IPS DF 19.7 (cell line): ENCODE results near the gene TRIM46.
"Not testable (repeated sequence)": the region's sequence is repeated elsewhere in the genome, so short reads cannot be mapped to it uniquely, and the experiment has no call there.

Experiments
- DNase-seq: peaks from one replicate; pipeline ENCODE4 v3.0.0-alpha.2; 2013; ENCODE audit warnings: low read depth, low spot score

The TRIM46 gene

DNA sequence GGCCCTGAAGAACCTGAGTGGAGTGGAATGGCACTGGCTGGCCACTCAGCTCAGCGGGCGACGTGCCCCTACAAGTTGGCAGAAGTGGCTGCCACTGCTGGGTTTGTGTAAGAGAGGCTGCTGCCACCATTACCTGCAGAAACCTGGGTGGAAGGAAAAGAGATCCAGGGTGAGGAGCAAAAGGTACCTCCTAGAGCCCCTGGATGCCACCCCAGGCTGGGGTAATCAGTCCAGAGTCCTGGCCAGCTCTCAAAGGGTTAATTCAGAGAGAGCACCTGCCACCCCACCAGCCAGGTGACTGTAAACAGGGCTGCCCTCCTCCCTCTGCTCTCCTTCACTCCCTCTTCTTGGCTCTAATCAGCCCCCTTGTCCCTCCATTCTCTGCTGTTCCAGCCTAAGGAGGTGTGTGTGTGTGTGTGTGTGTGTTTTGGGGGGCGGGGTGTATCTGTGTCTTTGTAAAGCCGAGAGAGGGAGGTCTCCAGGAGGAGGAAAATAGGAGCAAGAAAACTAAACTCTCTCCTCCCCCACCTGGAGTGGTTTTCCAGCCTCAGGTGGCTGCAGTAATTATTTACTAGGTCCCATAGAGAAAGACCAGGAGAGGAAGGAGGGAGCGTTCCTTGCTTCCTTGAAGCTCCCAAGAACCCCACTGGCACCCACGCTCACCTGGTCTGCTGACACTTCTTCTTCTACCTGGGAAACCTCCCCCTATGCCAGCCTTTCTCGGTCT is 12.6 kb downstream of the TRIM46 start:
- DNase-seq = no peak

DNA sequence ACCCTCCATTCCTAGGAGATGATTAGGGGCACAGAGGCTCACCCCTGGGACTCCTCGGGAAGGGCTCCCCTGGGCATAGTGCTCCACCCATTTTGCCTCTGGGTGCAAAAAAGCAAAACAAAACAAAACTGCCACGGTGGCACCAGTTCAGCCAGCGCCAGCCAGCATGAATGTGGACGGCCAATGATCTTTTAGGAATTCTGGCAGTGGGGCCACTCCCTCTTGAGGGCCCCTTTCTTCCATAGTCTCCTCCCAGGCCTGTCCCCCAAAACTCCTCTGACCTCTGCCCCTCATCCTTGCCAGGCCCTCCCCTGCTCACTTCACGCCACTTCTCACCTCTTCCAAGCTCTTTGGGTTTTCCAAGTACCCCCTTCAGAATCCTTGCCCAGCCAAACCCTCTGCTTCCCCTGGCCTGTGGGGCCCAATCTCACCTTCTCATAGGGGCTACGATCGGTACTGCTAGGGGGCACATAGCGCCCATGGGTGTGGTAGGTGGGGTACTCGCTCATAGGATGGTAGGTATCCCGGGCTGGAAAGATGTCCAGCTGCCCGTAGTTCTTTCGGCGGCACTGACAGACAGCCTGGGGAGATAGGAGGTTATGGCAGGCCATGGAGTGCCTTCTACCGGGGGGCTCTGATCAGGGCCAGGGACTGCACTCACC is 13.3 kb downstream of the TRIM46 start:
- no peak for DNase-seq

DNA sequence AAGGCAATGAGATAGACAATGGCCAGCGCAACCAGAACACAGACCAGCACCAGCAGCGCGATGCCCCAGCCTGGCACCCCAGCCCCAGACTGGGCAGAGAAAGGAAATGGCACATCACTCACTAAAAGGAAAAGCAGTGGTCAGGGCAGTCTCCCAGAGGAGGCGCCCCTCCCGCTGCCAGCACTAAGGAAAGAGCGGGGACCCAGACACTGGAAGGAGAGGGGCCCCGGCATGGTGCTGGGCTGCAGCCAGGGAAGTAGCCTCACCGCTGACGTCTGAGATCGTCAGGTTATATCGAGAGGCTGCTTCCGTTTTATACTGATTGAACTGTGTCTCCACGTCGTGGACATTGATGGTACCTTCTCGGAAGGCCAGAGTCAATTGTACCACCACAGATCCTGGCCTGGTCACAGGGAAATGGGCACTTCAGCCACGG is 13.8 kb downstream of the TRIM46 start:
- DNase-seq = no peak

- DNase-seq = no peak
These were observed 14.6 kb downstream of the TRIM46 start for GRCh38 chr1:155188268-155188667.

DNA sequence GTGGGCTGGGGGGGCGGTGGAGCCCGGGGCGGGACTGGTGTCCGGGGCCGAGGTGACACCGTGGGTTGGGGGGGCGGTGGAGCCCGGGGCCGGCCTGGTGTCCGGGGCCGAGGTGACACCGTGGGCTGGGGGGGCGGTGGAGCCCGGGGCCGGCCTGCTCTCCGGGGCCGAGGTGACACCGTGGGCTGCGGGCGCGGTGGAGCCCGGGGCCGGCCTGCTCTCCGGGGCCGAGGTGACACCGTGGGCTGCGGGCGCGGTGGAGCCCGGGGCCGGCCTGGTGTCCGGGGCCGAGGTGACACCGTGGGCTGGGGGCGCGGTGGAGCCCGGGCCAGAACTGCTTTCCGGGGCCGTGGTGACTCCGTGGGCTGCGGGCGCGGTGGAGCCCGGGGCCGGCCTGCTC is 16.3 kb downstream of the TRIM46 start:
- DNase-seq = not testable (repeated sequence)

- DNase-seq = no peak
These were observed 18.3 kb downstream of the TRIM46 start for GRCh38 chr1:155191904-155192303.

DNA sequence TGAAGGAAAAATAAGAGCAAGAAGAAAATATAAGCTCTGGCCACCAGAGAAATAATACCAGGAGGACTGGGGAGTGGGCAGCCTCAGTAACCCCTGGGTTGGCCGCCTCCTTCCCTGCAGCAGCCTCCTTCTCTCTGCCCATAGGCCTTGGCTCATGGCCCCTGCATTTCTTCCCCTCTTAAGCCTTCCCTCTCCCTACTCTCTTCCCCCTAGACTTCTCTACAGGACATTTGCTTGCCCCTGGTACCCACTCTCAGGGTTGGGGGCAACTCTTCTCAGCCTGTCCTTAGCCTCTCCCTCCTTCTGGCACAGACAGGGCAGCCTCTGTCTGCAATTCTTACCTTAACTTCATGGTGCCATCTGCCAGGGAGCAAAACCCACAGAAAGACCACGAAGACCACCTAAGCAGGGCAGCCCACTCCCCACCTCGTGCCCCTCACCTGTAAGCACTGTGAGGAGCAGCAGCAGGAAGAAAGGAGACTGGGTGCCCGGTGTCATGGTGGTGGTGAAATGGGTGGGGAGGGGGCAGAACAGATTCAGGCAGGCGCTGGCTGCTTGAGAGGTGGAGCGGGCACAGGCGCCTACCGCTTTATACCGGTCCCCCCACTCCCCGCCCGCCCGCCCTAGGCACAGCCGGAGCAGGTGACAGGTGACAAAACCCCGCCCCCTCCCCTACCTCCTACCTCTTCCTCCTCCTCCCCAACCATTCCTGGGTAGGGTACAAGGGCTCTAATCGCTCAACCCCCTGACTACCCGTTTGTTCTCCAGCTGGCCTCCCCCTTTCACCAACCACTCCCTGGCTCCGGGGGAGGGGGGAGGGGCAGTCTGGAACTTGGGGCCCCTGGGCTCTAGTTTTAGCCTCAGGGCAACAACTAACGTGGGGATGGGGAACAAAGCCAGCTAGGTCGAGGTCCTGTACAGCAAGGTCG is 19.0 kb downstream of the TRIM46 start:
- no peak for DNase-seq

DNA sequence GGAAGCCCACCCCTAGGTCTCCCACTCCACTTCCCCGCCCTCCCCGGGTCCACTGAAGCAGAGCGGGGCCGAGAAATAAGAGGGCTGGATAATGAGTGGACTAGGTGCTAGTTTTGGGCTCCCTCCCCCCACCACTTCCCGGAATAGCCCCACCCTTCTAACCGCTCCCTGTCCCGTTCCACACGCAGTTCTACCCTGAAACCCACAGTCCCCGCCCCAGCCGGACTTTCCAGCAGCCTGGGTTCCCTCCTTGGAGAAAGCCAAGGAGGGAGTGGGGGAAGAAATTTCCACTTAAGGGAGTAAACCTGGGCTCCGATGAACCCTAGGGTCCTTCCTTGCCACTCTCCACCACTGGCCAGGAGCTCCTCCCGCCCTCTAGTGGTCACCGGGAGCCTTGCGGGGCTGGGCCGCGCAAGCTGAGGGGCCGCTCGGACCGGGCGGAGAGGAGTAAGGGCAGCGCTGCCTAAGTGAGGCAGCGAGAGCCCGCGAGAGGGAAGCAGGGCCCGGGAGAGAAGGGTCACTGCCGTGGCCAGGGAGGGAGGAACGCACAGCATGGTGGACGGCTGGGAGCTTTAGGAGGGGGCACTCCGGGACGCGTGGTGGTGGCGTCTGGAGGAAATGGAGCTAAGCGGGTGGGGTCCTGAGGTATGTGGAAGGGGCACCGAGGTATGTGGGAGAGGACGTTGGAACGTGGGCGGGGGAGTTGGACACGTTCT is 19.8 kb downstream of the TRIM46 start:
- DNase-seq = no peak

DNA sequence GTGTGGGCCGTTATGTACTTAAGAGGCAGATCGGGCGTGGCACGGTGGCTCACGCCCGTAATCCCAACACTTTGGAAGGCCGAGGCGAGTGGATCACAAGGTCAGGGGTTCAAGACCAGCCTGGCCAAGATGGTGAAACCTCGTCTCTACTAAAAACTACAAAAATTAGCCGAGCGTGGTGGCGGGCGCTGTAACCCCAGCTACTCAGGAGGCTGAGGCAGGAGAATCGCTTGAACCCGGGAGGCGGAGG is 20.3 kb downstream of the TRIM46 start:
- DNase-seq = not testable (repeated sequence)

DNA sequence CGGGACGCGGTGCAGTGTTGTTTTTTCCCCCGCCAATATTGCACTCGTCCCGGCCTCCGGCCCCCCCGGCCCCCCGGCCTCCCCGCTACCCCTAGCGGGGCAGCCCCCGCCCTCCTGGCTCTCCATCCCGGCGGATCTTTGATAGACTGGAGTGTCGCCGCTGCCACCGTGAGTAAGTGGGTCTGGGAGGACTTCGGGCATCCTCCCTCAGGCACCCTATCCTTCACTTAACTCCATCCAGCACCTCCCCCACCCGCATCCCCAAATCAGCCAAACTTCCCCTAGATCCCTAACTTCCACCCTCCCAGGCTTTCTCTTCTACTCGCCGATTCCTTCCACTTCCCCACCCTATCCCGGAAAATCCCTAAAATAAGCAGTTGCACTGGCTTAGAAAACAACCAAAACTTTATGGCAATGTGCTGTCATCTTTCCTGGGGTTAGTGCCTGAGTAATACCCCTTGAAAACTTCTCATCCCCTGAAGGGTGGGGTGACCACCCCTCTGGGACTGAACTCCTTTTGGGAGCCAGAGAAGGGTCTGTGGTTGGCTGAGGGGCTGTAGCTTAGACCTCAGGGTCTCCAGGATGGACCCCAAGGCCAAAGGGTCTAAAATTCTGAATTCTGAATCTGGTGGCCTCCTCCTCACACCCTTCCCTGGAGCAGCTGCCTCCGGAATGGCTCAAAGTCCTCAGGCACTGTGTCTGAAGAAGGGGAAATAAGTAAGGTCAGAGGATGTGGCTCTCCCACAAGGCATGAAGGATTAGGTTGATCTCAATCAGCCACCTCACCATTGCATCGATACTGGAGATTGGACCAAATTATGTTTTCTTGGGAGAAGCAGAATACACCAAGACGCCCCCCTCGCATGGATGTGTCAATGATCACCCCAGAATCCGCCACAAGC is 21.8 kb downstream of the TRIM46 start:
- no peak for DNase-seq

GRCh38 chr1:155196103-155196892 is 22.6 kb downstream of the TRIM46 start:
- peak; percentile 97 for DNase-seq

DNA sequence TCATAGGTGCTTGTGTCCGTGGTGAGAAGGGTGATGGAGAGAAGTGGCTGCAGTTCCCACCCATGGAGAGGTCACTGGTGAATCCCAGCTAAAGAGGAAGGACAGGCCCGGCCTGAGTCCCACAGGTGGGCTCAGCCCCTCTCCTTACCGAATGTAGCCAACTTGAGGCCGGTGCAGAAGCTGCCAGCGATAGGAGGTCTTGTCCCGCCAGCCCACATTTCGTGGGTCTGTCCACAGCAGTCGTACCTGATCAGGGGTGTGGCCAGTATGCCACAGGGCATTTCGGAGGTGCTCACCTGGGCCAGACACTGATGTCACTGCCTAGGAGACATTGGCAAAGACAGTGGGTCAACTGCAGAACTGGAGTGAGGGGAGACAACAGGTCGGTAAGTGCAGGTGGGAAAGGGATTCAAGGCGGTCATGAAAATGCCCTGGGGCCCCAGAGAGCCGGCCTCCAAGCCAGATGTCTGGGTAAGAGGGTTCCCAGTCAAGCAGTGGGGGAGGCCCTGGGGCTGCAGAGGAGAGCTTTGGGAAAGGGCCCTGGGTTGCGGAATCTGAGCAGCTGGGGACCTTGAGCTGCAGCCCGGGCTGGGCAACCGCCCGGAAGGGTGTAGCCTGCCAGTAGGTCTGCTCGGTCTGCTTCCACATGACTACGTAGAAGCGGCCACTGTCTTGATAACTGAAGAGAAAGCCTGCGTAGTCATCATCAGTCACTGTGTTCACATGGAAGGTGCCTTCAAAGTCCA is 23.4 kb downstream of the TRIM46 start:
- DNase-seq = no peak

DNA sequence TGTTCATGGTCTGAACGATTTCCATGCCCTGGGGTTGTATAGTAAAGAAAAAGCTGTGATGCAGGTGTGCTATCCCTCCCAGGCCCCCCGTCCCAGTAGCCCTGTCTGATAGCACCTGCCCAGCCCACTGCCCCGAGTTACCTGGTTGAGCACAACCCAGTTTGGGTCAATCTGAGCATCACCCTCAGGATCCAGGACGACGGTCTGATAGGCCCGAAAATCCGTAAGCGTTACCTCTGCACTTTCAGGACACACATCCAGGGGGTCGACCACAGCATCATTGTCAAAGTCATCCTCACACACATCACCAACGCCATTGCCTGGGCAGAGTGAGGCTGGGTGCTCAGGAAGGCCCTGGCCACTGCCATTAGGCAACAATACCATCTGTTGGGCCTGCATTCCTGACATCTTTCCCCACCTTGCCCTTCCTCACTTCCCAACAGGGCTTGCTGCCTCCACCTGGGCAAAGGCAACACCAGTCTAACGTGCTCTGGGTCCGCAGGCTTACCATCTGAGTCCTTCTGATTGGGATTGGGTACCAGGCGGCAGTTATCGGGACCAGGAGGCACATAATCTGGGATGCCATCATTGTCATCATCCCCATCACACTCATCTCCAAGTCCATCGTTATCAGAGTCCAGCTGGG is 24.4 kb downstream of the TRIM46 start:
- no peak for DNase-seq

- no peak for DNase-seq
These were observed 24.9 kb downstream of the TRIM46 start for GRCh38 chr1:155198547-155198906.

- DNase-seq = no peak
These were observed 26.1 kb downstream of the TRIM46 start for GRCh38 chr1:155199792-155200191.

DNA sequence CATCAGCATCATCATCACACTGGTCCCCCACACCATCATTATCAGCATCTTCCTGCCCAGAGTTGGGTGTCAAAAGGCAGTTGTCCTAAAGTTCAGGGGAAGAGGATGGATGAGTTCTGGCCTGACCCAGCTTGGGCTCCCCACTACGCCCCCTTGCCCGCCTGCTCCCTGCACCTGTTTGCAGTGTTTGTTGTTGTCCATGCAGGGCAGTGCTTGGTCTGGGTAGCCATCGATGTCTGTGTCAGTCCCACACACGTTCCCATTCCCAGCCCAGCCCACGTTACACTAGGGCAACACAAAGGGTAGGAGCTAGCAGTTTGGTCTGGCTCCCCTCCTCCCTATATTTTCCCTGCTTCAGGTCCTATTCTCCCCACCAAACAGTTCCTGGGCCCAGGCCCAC is 27.3 kb downstream of the TRIM46 start:
- DNase-seq = no peak

DNA sequence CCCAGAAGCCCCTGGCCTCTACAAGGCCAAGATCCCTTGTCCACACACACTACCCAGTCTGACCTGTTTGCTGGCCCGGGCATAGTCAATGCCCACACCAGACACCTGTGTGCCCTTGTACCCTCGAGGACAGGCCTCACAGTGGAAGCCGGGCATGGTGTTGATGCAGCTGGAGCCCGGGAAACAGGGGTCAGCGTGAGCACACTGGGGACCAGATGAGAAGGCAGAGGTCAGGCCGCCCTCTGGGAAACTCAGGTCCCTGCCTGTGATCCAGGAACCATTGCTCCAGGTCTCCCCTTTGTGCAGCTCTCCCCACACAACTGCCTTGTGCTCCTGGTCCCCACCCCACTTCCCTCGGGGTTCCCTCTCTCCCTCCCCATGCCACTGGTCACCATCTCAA is 28.5 kb downstream of the TRIM46 start:
- no peak for DNase-seq

DNA sequence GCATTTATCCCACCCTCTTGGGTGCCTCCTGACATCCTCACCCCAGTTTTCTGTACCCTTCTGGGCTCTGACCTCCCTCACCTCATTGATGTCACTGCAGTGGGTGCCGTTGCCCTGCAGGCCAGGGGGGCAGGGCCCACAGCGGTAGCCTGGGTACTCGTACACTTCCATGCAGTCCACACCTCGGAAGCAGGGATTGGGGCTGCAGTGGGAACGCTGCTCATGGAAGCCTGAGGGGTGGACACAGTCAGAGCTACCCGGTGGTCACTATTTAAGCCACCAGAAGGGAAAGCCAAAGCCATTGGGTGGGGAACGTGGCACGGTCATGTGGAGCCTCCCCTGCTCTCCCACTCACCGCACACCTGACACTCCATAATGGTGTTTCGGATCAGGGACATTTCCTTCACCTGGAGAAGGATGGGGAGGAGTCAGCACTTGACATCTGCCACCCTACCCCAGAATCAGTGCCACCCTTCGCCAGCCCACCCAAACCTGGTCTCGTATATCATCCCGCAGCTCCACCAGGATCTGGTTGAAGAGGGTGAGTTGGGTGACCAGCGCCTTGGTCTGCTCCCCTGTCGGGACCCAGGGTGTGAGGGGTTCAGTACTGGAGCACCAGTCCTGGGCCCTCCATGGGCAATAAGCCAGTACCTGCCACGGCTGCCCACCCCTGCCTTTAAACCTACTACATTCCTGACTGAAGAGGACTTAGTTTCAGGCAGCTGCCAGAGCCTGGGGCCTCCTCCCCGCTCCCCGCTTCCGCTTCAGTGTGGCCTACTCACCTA is 29.3 kb downstream of the TRIM46 start:
- no peak for DNase-seq
